GM10847 (cell line): ENCODE data around the gene THAP7.

ENCODE experiments used
- POLR2A ChIP-seq: IDR thresholded peaks from 2 replicates; pipeline ENCODE4 v1.6.1; 2011; ENCODE audit not compliant: insufficient read length; ENCODE audit errors: extremely low read depth

The THAP7 gene

GRCh38 chr22:20968281-20968977, 33.5 kb downstream of the THAP7 start:
- TF ChIP-seq POLR2A: no peak

GRCh38 chr22:20967697-20968211, 34.2 kb downstream of the THAP7 start:
- TF ChIP-seq POLR2A: no peak

DNA sequence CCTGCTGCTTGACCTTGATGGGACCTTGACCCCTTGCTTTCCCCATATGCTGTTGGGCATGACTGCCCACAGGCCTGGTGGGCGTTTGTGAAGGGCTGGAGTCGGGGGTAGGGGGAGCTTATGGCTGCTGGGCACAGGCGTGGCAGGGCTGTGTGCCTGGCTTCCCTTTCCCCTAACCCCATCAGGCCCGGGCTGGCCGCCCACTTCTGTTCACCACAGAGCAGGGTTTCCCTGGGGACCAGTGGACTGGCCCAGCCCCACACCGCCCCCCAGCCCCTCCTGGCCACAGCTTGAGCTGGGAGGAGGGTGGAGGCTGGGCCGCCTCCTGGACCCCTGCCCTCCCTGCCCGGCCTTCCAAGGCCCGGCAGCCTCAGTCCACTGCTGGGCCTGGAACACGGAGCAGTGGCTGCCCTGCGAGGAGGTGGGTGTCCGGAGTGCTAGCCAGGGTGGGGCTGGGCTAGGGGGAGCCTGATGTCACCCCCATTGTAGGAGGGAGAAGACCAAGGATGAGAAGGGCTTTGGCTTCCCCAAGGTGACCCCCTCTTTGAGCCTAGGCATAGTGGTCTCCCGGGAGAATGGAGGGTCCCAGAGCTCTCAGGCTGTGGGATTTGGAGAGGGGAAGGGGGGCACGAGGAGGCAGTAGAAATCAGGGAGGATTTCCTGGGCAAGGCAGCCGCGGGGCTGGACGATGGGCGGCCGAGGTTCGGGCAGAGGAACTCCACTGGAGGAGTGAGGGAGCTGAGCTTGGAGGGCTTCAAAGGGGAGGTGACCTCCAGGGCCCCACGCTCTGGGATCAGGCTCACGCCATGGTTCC, 34.8 kb downstream of the THAP7 start, which contains the start of gene AIFM3:
Gene AIFM3, plus strand, starts transcription at position 373 of the 814 bp plus-strand sequence. CDS start 690 bp downstream, outside the sequence.
- TF ChIP-seq POLR2A: no peak

GRCh38 chr22:20965888-20966855, 35.7 kb downstream of the THAP7 start:
- TF ChIP-seq POLR2A: no peak

- no peak for TF ChIP-seq POLR2A
These were observed 36.6 kb downstream of the THAP7 start for GRCh38 chr22:20965104-20965887.

GRCh38 chr22:20964799-20965103, 37.2 kb downstream of the THAP7 start:
- no peak for TF ChIP-seq POLR2A

DNA sequence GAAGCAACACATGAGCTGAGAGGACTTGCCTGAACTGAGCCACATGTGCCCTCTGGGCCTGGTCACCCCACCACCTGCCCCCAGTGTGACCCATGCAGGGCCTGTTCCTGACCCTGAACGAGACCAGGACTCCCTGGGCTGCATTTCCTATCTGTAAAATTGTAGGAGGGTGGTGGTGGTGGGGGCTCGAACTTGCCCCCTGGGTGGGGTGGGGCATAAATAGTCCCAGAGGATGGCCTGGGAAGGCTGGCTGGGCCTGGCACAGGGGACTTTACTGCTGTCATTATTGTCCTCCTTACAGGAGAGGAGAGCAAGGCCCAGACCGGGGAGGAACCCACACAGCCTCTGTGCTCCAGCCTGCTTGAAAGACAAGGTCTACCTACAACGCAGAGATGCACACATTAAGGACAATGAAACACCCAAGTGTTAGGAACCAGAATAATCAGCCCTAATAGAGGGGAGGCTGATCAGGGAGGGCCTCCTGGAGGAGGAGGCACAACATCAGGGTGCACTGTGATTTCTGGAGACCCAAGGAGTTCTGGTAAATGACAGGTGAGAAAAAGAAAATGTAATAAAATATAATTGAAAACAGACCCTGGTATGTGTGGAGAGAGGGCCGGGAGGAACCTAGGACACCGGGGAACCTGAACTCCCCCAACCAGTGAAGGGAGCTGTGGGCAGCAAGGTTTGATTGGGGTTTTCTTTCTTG, 37.7 kb downstream of the THAP7 start:
- no peak for TF ChIP-seq POLR2A

DNA sequence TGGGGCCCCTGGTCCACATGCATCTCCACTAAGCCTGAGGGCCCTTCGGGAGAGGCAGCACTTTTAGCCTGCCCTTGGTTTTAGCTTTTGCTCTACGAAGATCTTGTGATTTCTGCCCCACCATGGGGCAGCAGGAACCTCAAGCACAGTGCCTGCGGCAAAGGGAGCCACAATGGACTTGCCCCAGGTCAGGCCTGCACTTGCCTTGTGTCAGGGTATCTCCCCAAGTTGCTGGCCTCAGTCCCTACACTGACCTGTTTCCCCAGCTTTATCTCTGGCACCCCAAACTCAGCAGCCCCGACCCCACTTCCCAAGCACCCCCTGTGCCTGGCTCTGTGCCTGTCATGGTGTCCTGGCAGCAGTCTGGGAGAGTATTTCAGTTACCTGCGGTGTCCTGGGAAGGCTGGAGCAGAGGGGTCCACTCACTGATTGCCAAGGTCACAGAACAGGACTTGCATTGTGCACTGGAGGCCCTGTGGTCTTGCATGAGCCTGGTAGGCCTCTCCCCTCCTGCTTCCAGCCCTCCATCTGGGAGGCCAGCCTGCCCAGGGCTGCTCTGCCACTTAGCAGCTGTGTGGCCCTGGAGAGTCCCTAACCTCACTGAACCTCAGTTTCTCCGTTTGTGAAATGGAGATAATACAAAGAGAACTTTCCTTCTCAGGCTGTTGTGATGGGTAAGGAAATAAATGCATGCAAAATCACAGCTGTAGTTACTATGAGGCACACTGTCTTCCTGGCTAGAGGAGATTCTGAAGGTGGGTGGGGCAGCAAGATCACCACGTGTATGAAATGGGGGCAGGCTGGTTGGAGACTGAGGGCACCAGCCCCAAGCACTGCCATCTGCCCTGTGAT, 38.5 kb downstream of the THAP7 start:
- TF ChIP-seq POLR2A: no peak

DNA sequence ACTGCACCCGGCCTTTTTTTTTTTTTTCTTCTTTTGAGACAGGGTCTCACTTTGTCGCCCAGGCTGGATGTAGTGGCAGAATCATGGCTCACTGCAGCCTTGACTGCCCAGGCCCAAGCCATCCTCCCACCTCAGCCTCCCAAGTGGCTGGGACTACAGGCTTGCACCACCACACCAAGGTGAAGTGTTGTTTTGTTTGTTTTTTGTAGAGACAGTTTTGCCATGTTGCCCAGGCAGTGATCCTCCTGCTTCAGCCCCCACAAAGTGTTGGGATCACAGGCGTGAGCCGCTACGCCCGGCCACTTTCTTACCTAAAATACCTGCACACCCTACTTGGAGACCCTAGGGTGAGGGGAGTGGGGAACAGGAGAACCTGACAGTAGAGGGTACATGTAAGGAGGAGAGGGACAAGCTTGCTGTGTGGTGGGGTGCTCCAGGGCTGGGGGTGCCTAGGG, 39.4 kb downstream of the THAP7 start:
- no peak for TF ChIP-seq POLR2A

- no peak for TF ChIP-seq POLR2A
These were observed 41.3 kb downstream of the THAP7 start for GRCh38 chr22:20960609-20961008.

DNA sequence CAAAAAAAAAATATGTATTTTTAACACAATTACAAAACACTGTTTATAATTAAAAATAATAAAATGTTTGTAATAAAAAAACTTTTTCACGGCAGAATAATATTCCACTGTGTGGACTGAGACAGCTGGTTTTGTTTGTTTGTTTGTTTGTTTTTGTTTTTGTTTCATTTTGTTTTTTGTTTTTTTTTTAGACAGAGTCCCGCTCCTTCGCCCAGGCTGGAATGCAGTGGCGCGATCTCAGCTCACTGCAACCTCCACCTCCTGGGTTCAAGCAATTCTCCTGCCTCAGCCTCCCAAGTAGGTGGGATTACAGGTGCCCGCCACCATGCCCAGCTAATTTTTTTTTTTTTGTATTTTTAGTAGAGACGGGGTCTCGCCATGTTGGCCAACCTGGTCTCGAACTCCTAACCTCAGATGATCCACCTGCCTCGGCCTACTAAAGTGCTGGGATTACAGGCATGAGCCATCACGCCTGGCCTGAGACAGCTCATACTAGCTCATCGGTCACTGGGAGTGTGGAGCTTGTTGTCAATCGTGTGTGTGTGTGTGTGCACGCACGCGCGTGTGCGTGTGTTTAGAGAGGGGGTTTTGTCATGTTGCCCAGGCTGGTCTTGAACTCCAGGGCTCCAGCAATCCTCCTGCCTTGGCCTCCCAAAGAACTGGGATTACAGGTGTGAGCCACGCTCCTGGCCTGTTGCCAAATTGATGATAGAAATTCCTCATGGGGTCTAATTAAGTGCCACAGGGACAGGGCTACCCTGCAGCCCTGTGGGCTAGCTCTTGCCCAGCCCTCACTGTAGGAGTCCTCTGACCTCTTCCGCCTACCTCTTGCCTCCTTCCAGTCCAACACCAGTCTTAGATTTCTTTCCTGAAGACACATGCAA, 42.1 kb downstream of the THAP7 start:
- no peak for TF ChIP-seq POLR2A
